Measurements from ENCODE around the gene ATXN2. TPM values are rescaled to one million over a fixed set of nuclear protein-coding genes. Genes with fewer than 3 reads are reported as not detected.
A peak's percentile ranks its signal among the peaks of the same experiment; 100 is the strongest.

The ATXN2 gene
- total RNA-seq, 2 experiments from 2014 or later: 21.9 to 23.7 TPM

- no peaks in the 10 kb centered on the region for H3K27me3 Mint-ChIP-seq
- intact Hi-C loops (cut with DNase I, micrococcal nuclease): loop anchor here (2.0 to 10.0 kb wide), 4 partner anchors 15 to 605 kb away; partner anchors contain the start of genes ATXN2 (in 2 of the 2), ERP29 (in 1 of the 2) and TMEM116 (in 1 of the 2)
- no peak overlapping the region for H3K4me3 Mint-ChIP-seq
- no peaks in the 10 kb centered on the region for H3K9me3 Mint-ChIP-seq
- ATAC-seq (ENCODE audit: poor library complexity): no peak
- peak overlapping the region; percentile 89 for H3K27ac Mint-ChIP-seq
- TF ChIP-seq CTCF (IDR thresholded peaks at IDR 0.05): no peak
- Histone ChIP-seq H3K27ac (ENCODE audit: low read depth in 1 of 2, low read length in 2 of 2) (peak overlapping the region; percentile 64 to 67), H3K36me3 (ENCODE audit: insufficient read depth, low read length) (peaks cover 4% of the 10 kb centered on the region), H3K4me3 (ENCODE audit: low read length) (peak overlapping the region; percentile 94), H3K4me1 (ENCODE audit: insufficient read depth, low read length) (peaks cover 91% of the 10 kb centered on the region), H3K27me3 (ENCODE audit: control insufficient read depth in 1 of 2, insufficient read depth in 2 of 2, low read length in 2 of 2) (no peaks in the 10 kb centered on the region), H3K9me3 (ENCODE audit: control insufficient read depth in 1 of 2, insufficient read depth in 1 of 2, low read length in 2 of 2) (no peaks in the 10 kb centered on the region)
- DNase-seq: peak in 3 of 14 experiments; percentile 35 to 58 (median 56)
- ChIA-PET POLR2A (interaction anchor here (1.4 to 7.0 kb wide), 3 partner anchors 19 to 35 kb away, joined by 11 to 66 read pairs (median 35); no protein-coding TSS in a partner anchor), CTCF (interaction anchor here (8.4 to 16.9 kb wide), 2 partner anchors 13 to 41 kb away, joined by 56 to 487 read pairs; no protein-coding TSS in a partner anchor)
- H3K4me1 Mint-ChIP-seq (ENCODE audit: low read depth): peaks cover 81% of the 10 kb centered on the region
- H3K36me3 Mint-ChIP-seq (ENCODE audit: low read depth): peaks cover 18% of the 10 kb centered on the region
Observed at GRCh38 chr12:111409780-111410430, 189.2 kb downstream of the ATXN2 start.

GRCh38 chr12:111409403-111409779, 189.7 kb downstream of the ATXN2 start:
- H3K27ac ChIP-seq (ENCODE audit: low read depth in 1 of 2, low read length in 2 of 2): peak overlapping the region; percentile 64 to 67
- intact Hi-C loops (cut with DNase I, micrococcal nuclease): loop anchor here (2.0 to 10.0 kb wide), 3 partner anchors 15 to 188 kb away; partner anchors contain the start of gene ATXN2 (in 2 of the 2)
- H3K27ac Mint-ChIP-seq: peak overlapping the region; percentile 89
- H3K9me3 ChIP-seq (ENCODE audit: control insufficient read depth in 1 of 2, insufficient read depth in 1 of 2, low read length in 2 of 2): no peaks in the 10 kb centered on the region
- peaks cover 15% of the 10 kb centered on the region for H3K36me3 Mint-ChIP-seq (ENCODE audit: low read depth)
- ChIA-PET POLR2A (interaction anchor here (1.4 to 7.0 kb wide), 3 partner anchors 20 to 36 kb away, joined by 11 to 66 read pairs (median 35); no protein-coding TSS in a partner anchor), CTCF (interaction anchor here (8.4 to 16.9 kb wide), 2 partner anchors 13 to 42 kb away, joined by 56 to 487 read pairs; no protein-coding TSS in a partner anchor)
- H3K27me3 Mint-ChIP-seq: no peaks in the 10 kb centered on the region
- no peaks in the 10 kb centered on the region for H3K27me3 ChIP-seq (ENCODE audit: control insufficient read depth in 1 of 2, insufficient read depth in 2 of 2, low read length in 2 of 2)
- peak overlapping the region; percentile 94 for H3K4me3 ChIP-seq (ENCODE audit: low read length)
- ATAC-seq (ENCODE audit: poor library complexity): no peak
- H3K9me3 Mint-ChIP-seq: no peaks in the 10 kb centered on the region
- H3K4me1 Mint-ChIP-seq (ENCODE audit: low read depth): peaks cover 81% of the 10 kb centered on the region
- H3K36me3 ChIP-seq (ENCODE audit: insufficient read depth, low read length): peaks cover 4% of the 10 kb centered on the region
- DNase-seq: peak in 1 of 14 experiments; percentile 55
- peaks cover 91% of the 10 kb centered on the region for H3K4me1 ChIP-seq (ENCODE audit: insufficient read depth, low read length)
- TF ChIP-seq CTCF (IDR thresholded peaks at IDR 0.05): no peak
- peak overlapping the region; percentile 88 for H3K4me3 Mint-ChIP-seq

GRCh38 chr12:111408686-111409402, 190.3 kb downstream of the ATXN2 start:
- Histone ChIP-seq H3K4me1 (ENCODE audit: insufficient read depth, low read length) (peaks cover 91% of the 10 kb centered on the region), H3K36me3 (ENCODE audit: insufficient read depth, low read length) (peaks cover 4% of the 10 kb centered on the region), H3K27ac (ENCODE audit: low read depth in 1 of 2, low read length in 2 of 2) (peak overlapping the region; percentile 64 to 67), H3K9me3 (ENCODE audit: control insufficient read depth in 1 of 2, insufficient read depth in 1 of 2, low read length in 2 of 2) (no peaks in the 10 kb centered on the region), H3K27me3 (ENCODE audit: control insufficient read depth in 1 of 2, insufficient read depth in 2 of 2, low read length in 2 of 2) (no peaks in the 10 kb centered on the region), H3K4me3 (ENCODE audit: low read length) (peak overlapping the region; percentile 94)
- CTCF ChIA-PET: interaction anchor here (8.4 to 16.9 kb wide), 2 partner anchors 12 to 42 kb away, joined by 56 to 487 read pairs; no protein-coding TSS in a partner anchor
- no peak for DNase-seq
- no peak for ATAC-seq (ENCODE audit: poor library complexity)
- intact Hi-C loops (cut with DNase I, micrococcal nuclease): loop anchor here (2.0 to 10.0 kb wide), 3 partner anchors 16 to 188 kb away; partner anchors contain the start of gene ATXN2 (in 2 of the 2)
- no peak for TF ChIP-seq CTCF (IDR thresholded peaks at IDR 0.05)
- POLR2A ChIA-PET: interaction anchor here (0.6 to 7.0 kb wide), 7 partner anchors 12 to 188 kb away, joined by 3 to 66 read pairs (median 5); no protein-coding TSS in a partner anchor
- Mint-ChIP-seq H3K4me1 (ENCODE audit: low read depth) (peaks cover 84% of the 10 kb centered on the region), H3K4me3 (peak overlapping the region; percentile 88), H3K36me3 (ENCODE audit: low read depth) (peaks cover 15% of the 10 kb centered on the region), H3K9me3 (no peaks in the 10 kb centered on the region), H3K27ac (peak overlapping the region; percentile 89), H3K27me3 (no peaks in the 10 kb centered on the region)

Data from CD4-positive, alpha-beta T cell (primary cell).